Trophoblast cell (in vitro differentiated cells and primary cell): ENCODE results near the gene AHDC1.

Source experiments
- DNase-seq, 2 donors: peaks; one replicate each; pipeline ENCODE4 v3.0.0-alpha.2; 2016
- H2AFZ ChIP-seq: 2 replicates; pipeline ENCODE4 v1.6.1; 2013; ENCODE audit warnings: low read length, moderate library complexity, mild to moderate bottlenecking; ENCODE audit not compliant: insufficient read depth, poor library complexity
- H2AK5ac ChIP-seq: 2 replicates; pipeline ENCODE4 v1.6.1; 2013; ENCODE audit warnings: mild to moderate bottlenecking, low read length
- H2BK120ac ChIP-seq: 2 replicates; pipeline ENCODE4 v1.6.1; 2013; ENCODE audit warnings: low read length, mild to moderate bottlenecking, moderate library complexity; ENCODE audit not compliant: insufficient read depth, poor library complexity
- H2BK12ac ChIP-seq: 2 replicates; pipeline ENCODE4 v1.6.1; 2013; ENCODE audit warnings: mild to moderate bottlenecking, low read length, moderate library complexity
- H2BK5ac ChIP-seq: 2 replicates; pipeline ENCODE4 v1.6.1; 2013; ENCODE audit warnings: low read length, low read depth, moderate library complexity, mild to moderate bottlenecking; ENCODE audit not compliant: poor library complexity
- H3K14ac ChIP-seq: 2 replicates; pipeline ENCODE4 v1.6.1; 2013; ENCODE audit warnings: mild to moderate bottlenecking, low read length
- H3K18ac ChIP-seq: 2 replicates; pipeline ENCODE4 v1.6.1; 2013; ENCODE audit warnings: mild to moderate bottlenecking, low read length
- H3K23ac ChIP-seq: 2 replicates; pipeline ENCODE4 v1.6.1; 2013; ENCODE audit warnings: low read length
- H3K27ac ChIP-seq: 2 replicates; pipeline ENCODE4 v1.5.1; 2013; ENCODE audit warnings: low read depth, mild to moderate bottlenecking, inconsistent platforms, low read length, moderate library complexity
- H3K27me3 ChIP-seq: 2 replicates; pipeline ENCODE4 v1.6.1; 2013; ENCODE audit warnings: inconsistent platforms, mild to moderate bottlenecking, low read length, moderate library complexity; ENCODE audit not compliant: insufficient read depth
- H3K36me3 ChIP-seq, 2 experiments: 1 replicate in 1 of 2; 2 replicates in 1 of 2; pipeline ENCODE4 v1.6.1; 2013; ENCODE audit warnings: low read length in 2 of 2, mild to moderate bottlenecking in 2 of 2, moderate library complexity in 1 of 2; ENCODE audit not compliant: insufficient read depth in 2 of 2, control insufficient read depth in 1 of 2
- H3K4ac ChIP-seq: 2 replicates; pipeline ENCODE4 v1.6.1; 2013; ENCODE audit warnings: low read depth, mild to moderate bottlenecking, low read length, moderate library complexity
- H3K4me1 ChIP-seq, 2 experiments: 1 replicate in 1 of 2; 2 replicates in 1 of 2; pipeline ENCODE4 v1.6.1; 2013; ENCODE audit warnings: low read length in 2 of 2, mild to moderate bottlenecking in 2 of 2, moderate library complexity in 1 of 2; ENCODE audit not compliant: insufficient read depth in 2 of 2, control insufficient read depth in 1 of 2
- H3K4me2 ChIP-seq: 2 replicates; pipeline ENCODE4 v1.6.1; 2013; ENCODE audit warnings: inconsistent platforms, mild to moderate bottlenecking, low read length, moderate library complexity
- H3K4me3 ChIP-seq: 2 replicates; pipeline ENCODE4 v1.5.1; 2013; ENCODE audit warnings: mild to moderate bottlenecking, low read depth, low read length, inconsistent platforms
- H3K79me1 ChIP-seq: one replicate; pipeline ENCODE4 v1.6.1; 2013; ENCODE audit warnings: low read length
- H3K79me2 ChIP-seq: 2 replicates; pipeline ENCODE4 v1.6.1; 2013; ENCODE audit warnings: low read length, mild to moderate bottlenecking; ENCODE audit not compliant: control insufficient read depth, insufficient read depth, poor library complexity
- H3K9ac ChIP-seq: 2 replicates; pipeline ENCODE4 v1.6.1; 2013; ENCODE audit warnings: mild to moderate bottlenecking, low read length
- H3K9me3 ChIP-seq: 2 replicates; pipeline ENCODE4 v1.6.1; 2013; ENCODE audit warnings: low read depth, mild to moderate bottlenecking, control low read depth, inconsistent platforms, low read length; ENCODE audit not compliant: insufficient read depth
- H4K12ac ChIP-seq: 2 replicates; pipeline ENCODE4 v1.6.1; 2013; ENCODE audit warnings: low read depth, mild to moderate bottlenecking, low read length, moderate library complexity
- H4K8ac ChIP-seq: 2 replicates; pipeline ENCODE4 v1.6.1; 2013; ENCODE audit warnings: low read depth, mild to moderate bottlenecking, low read length, moderate library complexity
- H4K91ac ChIP-seq: one replicate; pipeline ENCODE4 v1.6.1; 2013; ENCODE audit warnings: low read depth, mild to moderate bottlenecking, low read length, moderate library complexity
- WGBS: extraction: QIAGEN DNeasy Blood & Tissue Kit; methylation state at CpG from one replicate; pipeline ENCODE4 v1.1.7; 2013; ENCODE audit warnings: missing lambda C conversion rate; ENCODE audit not compliant: insufficient read length, insufficient coverage; ENCODE audit errors: extremely low coverage; 5-methylcytosine and 5-hydroxymethylcytosine counted together

Gene AHDC1

DNA sequence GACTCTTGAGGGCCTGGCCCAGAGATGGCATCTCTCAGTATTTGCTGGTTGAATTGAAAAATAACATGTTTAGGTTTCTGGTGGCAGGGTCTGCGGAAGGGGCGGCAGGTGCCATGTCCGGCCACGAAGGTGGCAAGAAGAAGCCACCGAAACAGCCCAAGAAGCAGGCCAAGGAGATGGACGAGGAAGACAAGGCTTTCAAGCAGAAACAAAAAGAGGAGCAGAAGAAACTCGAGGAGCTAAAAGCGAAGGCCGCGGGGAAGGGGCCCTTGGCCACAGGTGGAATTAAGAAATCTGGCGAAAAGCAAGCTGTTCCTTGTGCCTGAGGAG is 45.3 kb upstream of the AHDC1 start:
- H3K23ac ChIP-seq, result no peak overlapping the region
- no peaks in the 10 kb centered on the region for H3K36me3 ChIP-seq
- no peaks in the 10 kb centered on the region for H3K79me1 ChIP-seq
- no peak overlapping the region for H2BK120ac ChIP-seq
- H2BK12ac ChIP-seq, result no peak overlapping the region
- no peak overlapping the region for H4K91ac ChIP-seq
- H3K9me3 ChIP-seq, result no peaks in the 10 kb centered on the region
- no CpG with 5 or more reads among the region's 11 CpGs for WGBS
- no peak overlapping the region for H3K9ac ChIP-seq
- H3K79me2 ChIP-seq, result no peaks in the 10 kb centered on the region
- H3K4me1 ChIP-seq, result peaks cover 5 to 9% of the 10 kb centered on the region in 2 experiments
- H2AFZ ChIP-seq, result no peak overlapping the region
- no peak overlapping the region for H4K12ac ChIP-seq
- DNase-seq, result no peak
- H3K18ac ChIP-seq, result no peak overlapping the region
- no peak overlapping the region for H3K4me3 ChIP-seq
- H3K27me3 ChIP-seq, result no peaks in the 10 kb centered on the region
- no peak overlapping the region for H3K14ac ChIP-seq
- no peak overlapping the region for H2AK5ac ChIP-seq
- H3K4me2 ChIP-seq, result no peak overlapping the region
- H3K27ac ChIP-seq, result no peak overlapping the region
- H3K4ac ChIP-seq, result no peak overlapping the region
- no peak overlapping the region for H4K8ac ChIP-seq
- no peak overlapping the region for H2BK5ac ChIP-seq

DNA sequence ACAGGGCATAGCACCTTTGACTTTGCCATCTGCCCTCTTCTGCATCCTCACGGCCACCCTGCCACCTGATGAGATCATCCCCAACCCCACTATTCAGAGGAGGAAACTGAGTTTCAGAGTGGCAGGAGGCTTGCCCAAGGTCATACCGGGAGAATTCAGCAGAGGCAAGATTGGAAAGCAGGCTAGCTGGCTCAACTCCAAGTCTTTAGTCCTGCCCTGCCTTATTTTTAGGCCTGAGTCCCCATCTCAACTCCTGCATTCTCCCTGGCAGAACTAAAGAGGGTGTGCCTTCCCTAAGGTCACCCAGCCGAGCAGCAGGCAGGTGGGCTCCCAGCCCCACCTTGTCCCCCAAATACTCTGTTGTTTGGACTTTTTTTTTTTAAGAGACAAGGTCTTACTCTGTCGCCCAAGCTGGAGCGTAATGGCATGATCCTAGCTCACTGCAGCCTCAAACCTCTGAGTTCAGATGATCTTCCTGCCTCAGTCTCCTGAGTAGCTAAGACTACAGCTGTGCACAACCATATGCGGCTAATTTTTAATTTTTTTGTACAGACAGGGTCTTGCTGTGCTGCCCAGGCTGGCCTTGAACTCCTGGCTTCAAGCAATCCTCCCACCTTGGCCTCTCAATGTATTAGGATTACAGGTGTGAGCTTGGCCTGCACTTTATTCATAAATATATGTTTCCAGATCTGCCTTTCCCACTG is 44.8 kb upstream of the AHDC1 start:
- no peak overlapping the region for H3K4ac ChIP-seq
- H4K12ac ChIP-seq, result no peak overlapping the region
- WGBS, result no CpG with 5 or more reads among the region's 6 CpGs
- H4K91ac ChIP-seq, result no peak overlapping the region
- no peak overlapping the region for H3K4me2 ChIP-seq
- H4K8ac ChIP-seq, result no peak overlapping the region
- H3K18ac ChIP-seq, result no peak overlapping the region
- peaks cover 5 to 9% of the 10 kb centered on the region in 2 experiments for H3K4me1 ChIP-seq
- H3K27ac ChIP-seq, result no peak overlapping the region
- H3K79me1 ChIP-seq, result no peaks in the 10 kb centered on the region
- no peak overlapping the region for H2BK5ac ChIP-seq
- no peak overlapping the region for H3K14ac ChIP-seq
- no peak overlapping the region for H2AK5ac ChIP-seq
- no peaks in the 10 kb centered on the region for H3K79me2 ChIP-seq
- H3K23ac ChIP-seq, result no peak overlapping the region
- H3K9me3 ChIP-seq, result no peaks in the 10 kb centered on the region
- no peak overlapping the region for H2BK12ac ChIP-seq
- H2BK120ac ChIP-seq, result no peak overlapping the region
- H3K27me3 ChIP-seq, result no peaks in the 10 kb centered on the region
- no peaks in the 10 kb centered on the region for H3K36me3 ChIP-seq
- H2AFZ ChIP-seq, result no peak overlapping the region
- no peak for DNase-seq
- H3K4me3 ChIP-seq, result no peak overlapping the region
- no peak overlapping the region for H3K9ac ChIP-seq

DNA sequence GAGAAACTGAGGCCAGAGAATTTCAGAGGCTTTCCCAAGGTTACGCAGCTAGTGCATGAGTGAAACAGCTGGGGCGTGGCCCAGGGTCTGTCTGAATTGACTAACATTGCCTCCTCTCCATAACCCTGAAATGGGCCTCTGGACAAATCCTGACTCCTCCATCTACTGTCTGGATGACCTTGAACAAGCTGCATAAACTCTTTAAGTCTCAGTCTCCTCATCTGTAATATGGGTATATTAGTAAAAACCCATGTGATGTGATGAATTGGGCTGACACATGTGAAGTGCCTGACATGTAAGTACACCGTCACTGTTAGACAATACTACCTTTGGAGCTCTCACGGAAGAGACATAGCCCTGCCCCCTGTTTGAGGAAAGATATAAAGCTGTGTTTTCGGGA is 43.4 kb upstream of the AHDC1 start:
- Histone ChIP-seq H3K4me2 (no peak overlapping the region), H4K91ac (no peak overlapping the region), H3K79me2 (no peaks in the 10 kb centered on the region), H4K8ac (no peak overlapping the region), H3K18ac (no peak overlapping the region), H3K14ac (no peak overlapping the region), H3K9ac (no peak overlapping the region), H3K79me1 (no peaks in the 10 kb centered on the region), H2AK5ac (no peak overlapping the region), H2BK12ac (no peak overlapping the region), H3K27me3 (no peaks in the 10 kb centered on the region), H2BK120ac (no peak overlapping the region), H3K4me3 (no peak overlapping the region), H3K9me3 (no peaks in the 10 kb centered on the region), H2BK5ac (no peak overlapping the region), H3K4me1 (peaks cover 5 to 9% of the 10 kb centered on the region in 2 experiments), H3K36me3 (no peaks in the 10 kb centered on the region), H4K12ac (no peak overlapping the region), H3K27ac (no peak overlapping the region), H3K23ac (no peak overlapping the region), H3K4ac (no peak overlapping the region), H2AFZ (no peak overlapping the region)
- no CpG with 5 or more reads among the region's 5 CpGs for WGBS
- DNase-seq, result no peak

- Histone ChIP-seq H4K91ac (no peak overlapping the region), H3K27ac (no peak overlapping the region), H3K4me1 (peaks cover 5 to 9% of the 10 kb centered on the region in 2 experiments), H3K36me3 (no peaks in the 10 kb centered on the region), H4K12ac (no peak overlapping the region), H2BK5ac (no peak overlapping the region), H3K27me3 (no peaks in the 10 kb centered on the region), H3K9me3 (no peaks in the 10 kb centered on the region), H3K18ac (no peak overlapping the region), H2AFZ (no peak overlapping the region), H3K4me3 (no peak overlapping the region), H3K79me1 (no peaks in the 10 kb centered on the region), H3K9ac (no peak overlapping the region), H3K4me2 (no peak overlapping the region), H3K4ac (no peak overlapping the region), H2BK120ac (no peak overlapping the region), H4K8ac (no peak overlapping the region), H3K14ac (no peak overlapping the region), H2AK5ac (no peak overlapping the region), H3K79me2 (no peaks in the 10 kb centered on the region), H3K23ac (no peak overlapping the region), H2BK12ac (no peak overlapping the region)
- DNase-seq, result no peak
- WGBS, result no CpG with 5 or more reads among the region's 8 CpGs
Observed at GRCh38 chr1:27646676-27647075, 42.7 kb upstream of the AHDC1 start.
